NAMALWA (cell line): Measurements from ENCODE around the gene PITPNB.

Experiments used
- DNase-seq: peaks from one replicate; pipeline ENCODE4 v3.0.0-alpha.2; 2015; ENCODE audit warnings: low spot score

The PITPNB gene

DNA sequence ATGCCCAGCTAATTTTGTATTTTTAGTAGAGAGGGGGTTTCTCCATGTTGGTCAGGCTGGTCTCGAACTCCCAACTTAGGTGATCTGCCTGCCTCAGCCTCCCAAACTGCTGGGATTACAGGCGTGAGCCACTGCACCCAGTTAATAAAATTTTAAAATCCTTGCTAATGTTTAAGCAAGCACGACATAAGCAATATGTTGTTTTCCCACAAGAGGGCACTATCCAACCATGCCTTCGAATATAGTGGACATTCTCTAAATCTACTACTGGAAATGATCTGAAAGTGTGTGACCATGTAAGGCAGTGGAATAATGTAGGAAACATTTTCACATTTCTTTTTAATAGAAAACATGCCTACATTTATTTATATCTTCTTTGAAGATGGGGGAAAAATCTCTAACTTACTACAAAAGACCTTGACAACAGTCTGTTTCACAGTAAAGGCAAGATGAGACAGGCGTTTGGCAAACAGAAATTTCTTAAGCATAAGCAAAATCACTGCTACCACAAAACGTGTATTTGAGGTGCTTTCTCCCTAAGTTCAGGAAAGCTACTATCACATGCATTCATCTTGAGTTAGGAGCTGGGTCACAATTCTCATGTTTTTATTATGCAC, 38.2 kb downstream of the PITPNB start:
- DNase-seq = peak; percentile 76

DNA sequence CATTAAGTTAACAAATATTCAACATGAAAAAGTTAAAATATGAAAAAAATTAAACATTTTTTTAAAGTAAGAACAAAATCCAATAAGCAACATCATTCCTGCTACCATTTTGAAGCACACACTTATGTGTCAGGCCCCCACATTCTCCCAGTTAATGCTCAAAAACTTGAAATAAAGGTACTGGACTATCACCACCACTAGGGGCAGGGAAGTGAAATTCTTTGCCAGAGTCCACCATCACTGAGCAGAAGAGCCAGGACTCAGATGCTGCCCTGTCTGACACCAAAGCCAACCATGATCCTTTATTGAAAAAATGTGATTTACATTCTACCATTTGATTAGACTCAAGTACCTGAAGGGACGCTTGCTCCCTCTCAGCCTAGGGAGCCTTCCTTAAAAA, 39.1 kb downstream of the PITPNB start:
- peak; percentile 65 for DNase-seq

DNA sequence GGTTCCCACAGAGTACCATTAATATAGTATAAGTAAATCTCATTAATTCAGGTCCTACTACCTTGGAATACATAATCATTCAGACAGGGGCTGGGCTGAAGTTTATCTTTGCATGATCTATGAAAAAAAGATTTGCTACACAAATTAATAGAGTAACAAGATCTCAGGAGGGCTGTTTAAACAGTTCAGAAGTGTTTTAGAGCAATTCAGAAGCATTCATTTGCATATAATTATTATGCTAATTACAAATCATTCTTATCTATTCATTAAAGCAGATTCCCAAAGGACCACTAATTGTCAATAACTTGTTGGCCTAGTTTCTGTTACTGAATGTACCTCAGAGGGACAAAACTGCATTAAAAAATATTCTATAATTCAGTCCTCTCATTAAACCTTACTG, 40.5 kb downstream of the PITPNB start:
- no peak for DNase-seq

DNA sequence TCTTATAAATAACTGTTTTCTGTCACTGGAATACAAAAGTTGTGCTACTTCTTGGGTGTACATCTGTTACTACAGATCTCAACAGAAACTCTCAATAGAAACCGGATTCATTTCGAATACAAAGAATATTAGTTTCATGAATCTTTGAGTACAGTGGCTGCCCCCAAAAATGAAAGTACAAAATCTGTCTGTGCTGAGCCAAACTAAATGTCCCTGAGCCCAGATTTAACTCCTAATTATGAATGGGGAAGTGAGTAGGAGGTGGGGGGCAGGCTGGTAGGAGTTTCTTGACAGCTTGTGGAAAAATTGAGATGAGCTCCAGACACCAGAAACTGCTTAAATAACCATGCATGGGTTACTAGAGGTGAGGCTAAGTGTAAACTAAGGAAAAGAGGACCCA, 41.6 kb downstream of the PITPNB start:
- DNase-seq = no peak

DNA sequence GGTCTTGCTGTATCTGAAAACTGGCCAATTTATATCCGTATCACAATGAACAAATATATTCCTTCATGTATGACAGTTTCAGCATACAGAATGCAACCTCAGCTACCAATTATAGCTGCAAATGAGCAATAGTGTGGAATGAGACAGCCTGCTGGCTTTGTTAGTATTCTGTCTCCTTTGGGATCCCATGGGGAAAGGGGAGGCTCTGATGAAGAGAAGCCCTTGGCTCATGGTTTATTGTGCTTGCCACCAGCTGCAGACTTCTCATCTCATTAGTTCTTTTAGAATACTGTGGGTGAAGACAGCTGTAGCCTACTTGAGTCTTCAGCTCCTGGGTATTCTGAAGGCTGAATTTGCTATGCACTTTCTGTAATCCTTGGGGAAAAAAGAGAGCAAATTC, 42.4 kb downstream of the PITPNB start:
- DNase-seq = no peak

DNA sequence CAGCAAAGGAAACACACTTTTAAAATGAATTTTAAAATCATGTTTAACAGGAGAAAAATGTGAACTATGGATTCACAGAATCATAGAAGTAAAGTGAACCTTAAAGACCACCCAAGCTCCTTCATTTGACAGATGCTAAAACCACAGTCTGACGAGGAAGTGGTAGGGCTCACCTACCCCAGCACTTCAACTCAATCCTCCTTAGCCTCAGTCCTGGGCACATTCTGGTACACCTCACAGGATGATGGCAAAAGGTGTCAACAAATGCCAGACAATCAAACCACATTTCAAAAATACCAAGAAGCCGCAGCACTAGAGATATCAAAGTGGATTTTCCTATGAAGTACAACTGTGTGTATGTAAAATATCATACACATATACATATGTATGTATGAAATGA, 43.1 kb downstream of the PITPNB start:
- DNase-seq = no peak

DNA sequence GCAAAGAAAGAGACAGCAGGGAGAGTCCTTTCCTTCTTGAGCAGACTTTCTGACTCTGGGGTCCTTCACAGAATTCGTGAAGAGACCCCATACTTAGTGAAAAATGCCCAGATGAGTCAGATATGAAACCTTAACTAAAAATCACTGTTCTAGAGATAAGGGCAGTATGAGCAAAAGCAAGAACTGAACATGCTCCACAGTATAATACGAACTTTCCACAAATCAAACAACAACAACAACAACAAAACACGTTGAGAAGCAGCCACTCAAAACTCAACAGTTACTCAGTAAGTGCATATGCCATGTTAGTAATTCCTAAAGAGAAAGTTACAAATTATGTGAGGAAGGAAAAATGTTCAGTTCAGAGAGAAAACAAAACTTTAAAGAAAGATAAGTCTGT, 44.3 kb downstream of the PITPNB start:
- DNase-seq = no peak

DNA sequence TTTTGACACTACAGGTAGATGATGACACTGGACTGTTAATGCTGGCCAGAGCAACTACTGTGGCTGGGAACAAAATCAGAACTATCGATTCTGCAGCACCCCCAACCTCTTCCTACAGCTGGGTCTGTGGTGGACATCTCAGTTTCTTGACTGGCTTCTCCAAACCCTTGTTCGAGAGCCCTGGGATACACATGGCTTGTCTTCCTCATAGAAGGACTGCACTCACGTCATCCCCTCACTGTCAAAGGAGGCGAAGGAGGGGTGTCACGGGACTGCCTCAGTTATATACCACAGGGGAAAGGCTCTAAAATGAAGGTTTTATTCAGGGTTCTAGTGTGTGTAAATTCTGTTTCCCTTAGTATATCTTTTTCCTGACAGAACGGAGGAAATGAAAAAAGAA, 44.9 kb downstream of the PITPNB start:
- DNase-seq = no peak

DNA sequence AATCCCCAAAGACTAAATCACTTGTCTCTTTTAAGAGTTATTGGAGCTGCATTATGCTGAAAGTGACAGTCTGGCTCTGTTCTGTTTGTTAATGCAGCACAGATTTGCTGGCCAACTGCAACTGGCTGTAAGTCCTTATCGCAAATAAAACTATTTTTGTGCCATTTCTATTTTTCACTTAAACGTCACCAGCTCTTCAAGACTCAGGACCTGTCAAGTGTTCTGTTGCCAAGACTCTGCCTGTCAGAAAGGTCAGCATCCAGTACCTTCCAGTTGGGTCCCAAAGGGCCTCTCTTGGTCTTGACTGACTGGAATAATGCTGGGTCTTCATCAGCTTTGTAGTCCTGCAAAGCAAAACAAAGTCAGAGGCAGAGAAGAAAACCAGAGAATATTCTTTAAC, 45.6 kb downstream of the PITPNB start:
- no peak for DNase-seq

DNA sequence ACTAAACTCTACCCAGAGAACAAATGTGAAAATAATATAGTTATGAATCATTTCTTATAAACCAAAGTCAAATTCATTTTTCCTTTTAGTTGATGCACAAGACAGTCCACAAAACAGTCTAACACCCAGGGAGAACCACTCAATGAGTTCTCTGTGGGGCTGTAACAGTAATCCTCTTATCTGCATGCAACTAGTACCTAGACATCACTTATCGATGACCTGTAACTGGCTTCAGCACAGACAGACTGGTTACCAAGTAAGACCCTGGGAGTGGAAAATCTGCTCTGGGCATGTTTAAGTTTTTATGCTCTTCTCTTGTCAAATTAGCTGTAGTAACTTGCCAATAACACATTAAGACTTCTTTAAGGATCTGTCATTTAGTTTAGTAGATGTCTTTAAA, 46.6 kb downstream of the PITPNB start:
- no peak for DNase-seq

DNA sequence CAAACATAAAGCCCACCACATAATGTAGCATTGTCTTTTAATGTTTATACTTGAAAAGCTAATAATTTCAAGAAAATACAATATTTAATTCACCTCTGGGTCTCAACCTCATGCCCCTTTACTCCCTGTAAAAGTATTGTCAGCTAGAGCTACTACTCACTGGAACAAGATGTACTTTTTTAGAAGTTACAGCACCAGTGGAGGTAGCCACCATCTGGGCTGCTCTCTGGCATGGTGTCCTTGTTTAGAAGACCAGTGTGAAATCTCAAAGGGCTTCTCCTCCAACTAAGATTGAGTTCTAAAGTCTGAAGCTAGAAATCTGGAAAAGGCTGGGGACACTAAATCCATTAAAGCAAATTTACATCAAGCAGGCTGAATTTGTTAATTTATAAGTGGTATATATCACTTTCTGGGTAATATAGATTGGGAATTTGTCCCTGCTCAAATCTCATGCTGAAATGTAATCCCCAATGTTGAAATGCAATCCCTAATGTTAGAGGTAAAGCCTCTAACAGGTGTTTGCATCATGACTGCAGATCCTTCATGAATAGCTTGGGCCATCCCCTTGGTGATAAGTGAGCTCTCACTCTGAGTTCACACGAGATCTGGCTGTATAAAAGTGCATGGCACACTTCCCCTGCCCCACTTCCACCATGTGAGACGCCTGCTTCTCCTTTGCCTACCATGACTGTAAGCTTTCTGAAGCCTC, 47.6 kb downstream of the PITPNB start:
- DNase-seq = no peak

DNA sequence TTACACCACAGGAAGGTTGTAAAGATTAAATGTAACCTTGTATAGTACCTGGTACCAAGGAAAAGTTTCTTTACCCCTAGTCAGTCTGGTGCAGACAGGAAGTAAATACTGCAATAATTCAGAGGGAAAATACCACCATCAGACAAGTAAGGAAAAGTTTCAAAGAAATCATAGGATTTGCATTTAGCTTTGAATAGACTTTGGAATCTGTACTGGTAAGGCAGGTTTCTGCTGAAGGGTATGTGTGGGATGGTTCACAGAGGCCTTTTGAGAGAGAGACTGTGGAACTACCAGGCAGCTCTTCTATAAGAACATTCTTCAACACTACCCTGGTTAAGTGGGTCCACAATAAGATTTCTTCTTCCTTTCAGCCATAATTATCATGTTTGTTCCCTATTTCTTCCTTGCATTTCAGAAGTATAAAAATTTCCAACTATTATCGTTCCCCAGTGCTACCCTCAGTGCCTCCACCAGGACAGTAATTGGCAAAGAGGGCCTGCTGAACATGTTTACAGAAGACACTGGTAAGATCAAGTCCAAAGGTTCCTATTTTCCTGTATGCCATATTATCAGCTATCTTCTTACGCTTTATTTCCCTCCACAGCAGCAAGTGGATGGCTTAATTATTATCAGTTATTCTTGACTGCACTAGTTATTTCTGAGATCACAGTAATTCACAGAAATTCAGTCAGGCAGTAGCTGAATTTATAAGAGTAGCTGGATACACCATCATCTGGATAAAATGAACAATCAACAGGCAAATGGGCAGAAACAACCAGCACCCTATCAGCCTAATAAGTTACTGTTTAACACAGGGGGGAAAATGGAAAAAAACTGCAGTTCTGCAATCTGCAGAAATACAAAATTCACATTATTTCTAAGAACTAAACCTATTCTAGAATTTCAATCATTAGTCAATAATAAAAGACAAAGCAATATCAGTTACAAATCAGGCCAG, 48.5 kb downstream of the PITPNB start:
- DNase-seq = no peak

DNA sequence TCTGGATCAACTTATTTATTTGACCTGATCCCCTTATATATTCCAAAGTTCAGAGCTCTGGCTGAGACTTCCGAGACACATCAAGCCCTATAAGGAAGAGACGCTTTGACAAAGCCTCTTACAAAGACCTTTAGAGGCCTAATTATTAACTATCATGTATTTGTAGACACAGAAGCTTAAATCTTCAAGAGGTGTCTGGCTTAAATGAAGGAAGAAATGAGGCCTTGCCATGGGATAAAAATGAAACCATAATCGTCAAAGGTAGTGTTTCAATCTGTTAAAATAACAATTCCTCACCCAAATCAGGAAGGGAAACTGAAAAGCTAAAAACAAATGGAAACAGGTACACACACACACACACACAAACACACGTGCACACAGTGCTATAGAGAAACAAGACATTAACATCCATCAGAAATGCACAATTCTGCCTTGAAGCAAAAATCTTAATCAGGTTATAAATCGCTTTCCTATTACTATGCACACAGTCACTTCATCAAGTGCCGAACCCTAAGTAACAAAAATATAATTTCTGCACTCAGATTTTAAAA, 50.2 kb downstream of the PITPNB start:
- no peak for DNase-seq

DNA sequence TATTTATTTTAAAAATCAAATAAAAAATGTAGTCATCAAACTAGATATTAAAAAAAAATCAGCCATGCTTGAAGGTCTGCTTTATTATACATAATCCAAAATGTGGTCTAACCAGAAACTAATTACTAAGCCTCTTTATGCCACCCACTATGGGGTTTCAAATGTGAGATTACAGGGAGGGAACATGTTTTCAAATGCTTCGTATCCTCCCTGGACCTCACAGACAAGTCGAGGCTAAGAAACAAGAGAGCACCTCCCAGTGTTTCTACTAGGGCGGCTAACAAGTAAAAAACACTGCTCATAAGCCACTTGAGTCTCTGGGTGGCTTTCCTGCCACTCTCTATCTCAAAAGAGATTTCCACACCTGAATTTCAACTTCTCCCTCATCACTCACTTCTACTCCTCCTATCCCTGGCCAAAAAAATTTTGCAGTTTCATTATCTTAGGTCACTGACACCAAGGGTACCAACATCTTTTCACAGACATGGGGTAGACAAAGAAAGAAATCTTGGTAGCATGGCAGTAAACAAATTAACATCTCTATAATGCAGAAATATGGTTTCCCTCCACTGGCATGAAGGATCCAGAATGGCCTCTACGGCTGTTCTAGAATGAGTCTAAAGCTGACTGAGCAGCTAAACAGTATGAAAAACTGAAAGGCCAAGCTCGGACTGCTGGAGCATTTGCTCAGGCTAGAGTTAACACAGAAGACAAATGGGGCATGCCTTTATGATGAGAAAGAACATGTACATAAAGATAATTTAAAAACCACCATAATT, 50.9 kb downstream of the PITPNB start:
- no peak for DNase-seq

DNA sequence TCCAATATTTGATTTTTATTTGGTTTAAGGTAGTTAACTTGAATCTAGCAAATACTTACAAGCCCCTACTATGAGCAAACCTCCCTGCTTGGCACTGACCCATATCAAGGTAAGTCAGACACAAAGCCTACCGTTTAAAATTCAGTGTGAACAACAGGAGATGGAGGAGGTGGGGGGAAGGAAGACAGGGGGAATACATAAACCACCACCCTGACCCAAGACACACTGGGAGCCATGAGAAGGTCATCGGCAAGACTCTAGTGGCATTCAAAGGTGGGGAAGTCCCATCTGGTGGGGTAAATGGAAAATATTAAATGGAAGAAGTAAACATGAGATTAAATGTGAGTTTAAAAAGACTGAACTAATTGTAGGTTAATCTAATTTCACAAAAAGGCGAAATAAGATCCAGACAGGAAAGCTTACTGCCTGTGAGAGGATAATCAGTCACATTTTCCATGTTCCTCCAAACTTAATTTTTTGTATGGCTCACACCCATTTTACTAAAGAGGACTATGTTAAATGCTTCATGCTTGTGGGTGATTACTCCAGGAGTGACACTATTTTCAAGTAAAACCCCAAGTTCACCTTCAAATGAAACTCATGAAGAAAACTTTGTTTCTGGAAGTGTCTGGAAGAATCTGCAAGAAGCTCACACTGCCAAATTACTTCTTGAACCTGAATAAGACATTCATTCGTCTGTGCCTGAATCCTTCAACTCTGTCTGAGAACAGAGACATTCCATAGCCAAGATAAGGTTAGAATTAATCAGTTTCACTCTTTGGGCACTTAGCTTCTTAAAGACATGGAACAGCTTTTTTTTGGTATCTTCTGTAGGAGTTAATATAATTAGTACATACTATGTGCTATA, 51.7 kb downstream of the PITPNB start:
- no peak for DNase-seq

DNA sequence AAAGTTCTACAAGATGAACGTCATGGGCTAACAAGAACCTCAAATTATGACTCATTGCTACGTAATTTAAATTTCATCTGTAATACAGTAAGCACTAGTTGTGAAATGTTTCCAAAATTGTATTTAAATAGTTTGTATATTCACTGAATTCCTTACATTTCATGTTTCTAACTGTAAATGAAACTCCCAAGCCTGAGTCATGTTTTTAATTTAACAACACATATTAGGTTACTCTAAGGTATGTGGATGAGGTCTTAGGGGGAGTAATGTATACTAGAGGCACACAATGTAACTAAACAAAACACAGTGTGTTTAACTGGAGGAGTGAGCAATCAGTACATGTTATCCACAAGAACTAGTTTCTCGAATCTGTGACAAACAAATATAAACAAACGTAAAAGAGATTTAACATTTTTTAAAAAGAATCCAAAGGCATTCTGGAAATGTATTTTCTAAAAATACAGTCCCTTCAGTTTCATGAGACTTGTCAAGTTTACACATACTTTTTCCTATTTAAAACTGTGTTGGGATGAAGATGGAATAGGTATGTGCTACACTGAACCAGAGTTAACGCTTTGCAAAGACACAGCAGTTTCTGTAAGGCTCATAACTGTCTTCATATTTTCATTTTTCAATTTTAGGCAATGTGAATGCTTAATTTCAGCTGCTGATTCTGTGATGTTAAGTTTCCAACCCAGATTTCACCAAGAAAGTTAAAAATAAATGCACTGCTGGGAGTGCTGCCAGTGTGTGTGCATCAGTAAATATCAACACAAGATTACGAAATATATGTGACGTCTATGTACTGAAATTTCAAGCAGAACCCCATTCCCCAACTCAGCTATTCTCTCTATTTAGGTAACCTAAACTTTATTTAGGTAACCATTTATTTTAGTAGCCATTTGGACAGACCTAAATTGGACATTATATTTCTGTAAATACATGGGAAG, 52.6 kb downstream of the PITPNB start:
- no peak for DNase-seq

DNA sequence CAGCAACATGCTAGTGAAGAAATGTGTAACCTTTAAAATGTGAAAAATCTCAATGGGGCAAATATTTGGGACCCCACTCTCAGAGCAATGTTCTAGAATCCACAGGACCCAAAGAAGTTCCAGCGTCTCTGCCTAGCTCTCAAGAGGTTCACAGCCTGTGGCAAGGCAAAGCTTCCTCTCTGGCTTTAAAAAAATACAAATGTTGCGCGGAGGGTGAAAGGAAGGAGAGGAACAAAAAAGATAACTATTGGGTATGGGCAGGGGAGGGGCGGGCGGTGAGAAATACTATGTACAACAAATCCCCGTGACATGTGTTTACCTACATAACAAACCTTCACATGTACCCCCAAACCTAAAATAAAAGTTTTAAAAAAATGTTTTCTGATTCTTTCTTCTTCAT, 53.6 kb downstream of the PITPNB start:
- no peak for DNase-seq

DNA sequence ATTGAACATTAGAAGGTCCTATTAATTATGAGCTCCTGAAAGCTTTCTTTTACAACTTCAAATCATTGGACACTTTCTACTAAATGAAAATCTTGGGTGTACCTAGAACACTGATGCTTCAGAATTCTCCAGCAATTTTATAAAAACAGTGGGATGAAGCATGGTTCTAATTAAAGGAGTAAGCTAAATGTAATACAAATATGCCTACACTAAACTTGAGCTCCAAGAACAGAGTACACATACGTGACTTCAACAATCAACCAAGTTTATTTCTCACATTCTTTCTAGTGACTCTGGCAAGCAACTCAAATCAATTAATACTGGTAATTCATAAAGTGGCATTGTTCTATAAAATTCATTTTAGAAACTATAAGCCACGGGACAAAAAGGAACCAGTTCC, 55.5 kb downstream of the PITPNB start:
- no peak for DNase-seq

DNA sequence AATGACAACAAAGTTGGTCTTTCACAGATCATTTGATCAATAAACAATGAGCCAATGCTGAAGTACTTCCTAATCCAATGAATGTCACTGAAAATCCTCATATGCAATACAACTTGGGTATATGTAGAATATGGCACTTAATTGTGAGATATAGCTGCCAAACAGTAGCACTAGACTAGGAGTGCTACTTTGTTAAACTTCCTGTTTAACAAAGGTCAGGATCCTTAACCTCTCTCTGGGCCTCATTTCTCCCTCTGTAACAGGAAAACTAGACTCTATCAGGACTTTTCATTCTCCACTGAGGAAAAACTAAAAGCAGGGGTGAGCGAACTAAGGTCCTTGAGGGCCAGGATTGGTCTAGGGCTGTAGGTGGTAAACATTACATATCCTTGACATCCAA, 56.1 kb downstream of the PITPNB start:
- no peak for DNase-seq

DNA sequence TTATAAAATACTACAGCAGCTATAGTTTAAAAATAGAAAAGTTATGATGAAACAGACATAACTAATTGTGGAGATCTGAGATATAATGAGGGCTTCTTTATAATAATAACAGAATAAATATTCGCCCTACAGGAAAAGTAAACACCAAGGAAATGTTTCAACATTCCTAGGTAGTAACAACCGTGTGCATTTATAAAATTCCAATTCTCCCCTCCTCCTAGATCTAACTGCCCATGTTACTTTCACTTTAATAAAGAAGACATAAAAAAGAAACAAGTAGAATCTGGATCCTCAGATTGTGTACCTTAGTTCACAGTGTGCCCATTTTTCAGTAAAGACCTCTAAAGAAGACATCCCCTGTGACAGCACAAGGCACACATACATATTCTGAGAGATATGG, 59.7 kb downstream of the PITPNB start:
- no peak for DNase-seq
